Colonic mucosa (tissue), 4 donors: ENCODE results near the gene EEF1AKMT1. TPM values are rescaled to one million over a fixed set of nuclear protein-coding genes. Genes with fewer than 3 reads are reported as not detected.

ENCODE experiments used
- DNase-seq: peaks from one replicate; pipeline ENCODE4 v3.0.0-alpha.2; 2020
- H3K27ac ChIP-seq: fragments of 200-600 bp; one replicate; pipeline ENCODE4 v1.8.0; 2021
- H3K27me3 ChIP-seq: fragments of 200-600 bp; one replicate; pipeline ENCODE4 v1.8.0; 2021
- H3K36me3 ChIP-seq: fragments of 200-600 bp; one replicate; pipeline ENCODE4 v1.8.0; 2021
- H3K4me1 ChIP-seq: fragments of 200-600 bp; one replicate; pipeline ENCODE4 v1.8.0; 2021; ENCODE audit warnings: mild to moderate bottlenecking
- H3K4me3 ChIP-seq: fragments of 200-600 bp; one replicate; pipeline ENCODE4 v1.8.0; 2021
- H3K9ac ChIP-seq, 2 donors: one replicate each; pipeline ENCODE4 v1.7.0; 2013; ENCODE audit warnings: control low read depth in 2 of 2, low read depth in 2 of 2, low read length in 2 of 2
- H3K9me3 ChIP-seq: fragments of 200-600 bp; one replicate; pipeline ENCODE4 v1.8.0; 2021
- CTCF ChIP-seq: fragments of 200-600 bp; IDR thresholded peaks from one replicate; pipeline ENCODE4 v1.8.0; 2022; ENCODE audit warnings: antibody characterized with exemption, mild to moderate bottlenecking
- intact Hi-C: fragments of 100-400 bp; cut with DNase I; formaldehyde crosslinking; loops from one replicate; pipeline ENCODE4 v1.14.1; 2022
- total RNA-seq, 2 donors: library from RNA; stranded (reverse); fragmentation: NEBNext Ultra II Directional in 1 of 2; extraction: Animal tissue kit (Norgen Biotek cat#: 25700) in 1 of 2; gene quantifications; one replicate each; pipeline ENCODE4 v1.2.1, GENCODE V29; 2021
- donor health status: healthy.
- donor health status: DM: no; HTN: no; CAD: no.
- donor health status: DM: no; HTN: no; CAD: no.

EEF1AKMT1 gene
- total RNA-seq, 2 donors from 2014 or later = 4.8 to 5.2 TPM

GRCh38 chr13:20814224-20814910, 40.6 kb upstream of the EEF1AKMT1 start:
- TF ChIP-seq CTCF = no peak
- no peak overlapping the region for H3K27ac ChIP-seq
- intact Hi-C loops = no loop called here

GRCh38 chr13:20812890-20813289, 39.1 kb upstream of the EEF1AKMT1 start:
- H3K4me3 ChIP-seq = no peak overlapping the region
- H3K36me3 ChIP-seq = no peaks in the 10 kb centered on the region
- H3K27ac ChIP-seq = no peak overlapping the region
- H3K9me3 ChIP-seq = no peaks in the 10 kb centered on the region
- intact Hi-C loops = no loop called here
- DNase-seq = no peak
- H3K27me3 ChIP-seq = no peaks in the 10 kb centered on the region
- no peaks in the 10 kb centered on the region for H3K4me1 ChIP-seq
- H3K9ac ChIP-seq = no peak overlapping the region
- TF ChIP-seq CTCF = no peak

More at GRCh38 chr13:20814224-20814910, 40.6 kb upstream of the EEF1AKMT1 start:
- H3K36me3 ChIP-seq = no peaks in the 10 kb centered on the region
- no peaks in the 10 kb centered on the region for H3K27me3 ChIP-seq
- peak; percentile 56 for DNase-seq
- no peak overlapping the region for H3K9ac ChIP-seq
- H3K4me3 ChIP-seq = no peak overlapping the region
- no peaks in the 10 kb centered on the region for H3K4me1 ChIP-seq
- H3K9me3 ChIP-seq = no peaks in the 10 kb centered on the region

GRCh38 chr13:20810808-20811207, 37.0 kb upstream of the EEF1AKMT1 start:
- Histone ChIP-seq H3K4me1 (no peaks in the 10 kb centered on the region), H3K9ac (no peak overlapping the region), H3K9me3 (no peaks in the 10 kb centered on the region), H3K36me3 (no peaks in the 10 kb centered on the region), H3K4me3 (no peak overlapping the region), H3K27ac (no peak overlapping the region), H3K27me3 (no peaks in the 10 kb centered on the region)
- DNase-seq = no peak
- intact Hi-C loops = no loop called here
- no peak for TF ChIP-seq CTCF

GRCh38 chr13:20808874-20809273, 35.1 kb upstream of the EEF1AKMT1 start:
- no peak for DNase-seq
- intact Hi-C loops = no loop called here
- Histone ChIP-seq H3K27ac (no peak overlapping the region), H3K9ac (no peak overlapping the region), H3K36me3 (no peaks in the 10 kb centered on the region), H3K27me3 (no peaks in the 10 kb centered on the region), H3K4me3 (no peak overlapping the region), H3K4me1 (no peaks in the 10 kb centered on the region), H3K9me3 (no peaks in the 10 kb centered on the region)
- TF ChIP-seq CTCF = no peak

- Histone ChIP-seq H3K4me1 (no peaks in the 10 kb centered on the region), H3K36me3 (no peaks in the 10 kb centered on the region), H3K4me3 (no peak overlapping the region), H3K9me3 (no peaks in the 10 kb centered on the region), H3K9ac (no peak overlapping the region), H3K27ac (no peak overlapping the region), H3K27me3 (no peaks in the 10 kb centered on the region)
- intact Hi-C loops = no loop called here
- TF ChIP-seq CTCF = no peak
- no peak for DNase-seq
Observed at GRCh38 chr13:20803180-20803965, 29.6 kb upstream of the EEF1AKMT1 start.
